Measurements from ENCODE around the gene ZNF213. TPM values are rescaled to one million over a fixed set of nuclear protein-coding genes. Genes with fewer than 3 reads are reported as not detected.

Gene ZNF213
- total and polyA plus RNA-seq, 2 experiments from 2014 or later = 2.9 to 10.4 TPM

DNA sequence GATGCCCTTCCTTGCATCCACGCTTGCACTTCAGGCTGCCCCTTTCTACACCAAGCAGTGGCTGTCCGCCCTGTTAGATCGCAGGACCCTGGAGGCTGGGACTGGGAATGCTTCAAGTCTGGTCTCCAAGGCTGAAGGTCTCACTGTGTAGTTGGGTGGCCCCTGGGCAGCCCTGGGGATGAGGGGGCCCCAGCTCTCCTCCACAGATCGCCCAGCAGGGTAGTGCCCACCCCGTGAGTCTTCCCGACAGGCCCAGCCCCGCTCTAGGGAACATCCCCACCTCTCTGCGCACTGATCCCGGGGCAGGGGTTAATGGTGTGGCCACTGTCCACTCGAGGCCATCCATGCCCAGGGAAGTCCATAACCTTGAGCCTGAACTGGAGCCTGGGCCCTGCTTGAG, 10.3 kb downstream of the ZNF213 start (continued):
- TF ChIP-seq, protein P1, sequence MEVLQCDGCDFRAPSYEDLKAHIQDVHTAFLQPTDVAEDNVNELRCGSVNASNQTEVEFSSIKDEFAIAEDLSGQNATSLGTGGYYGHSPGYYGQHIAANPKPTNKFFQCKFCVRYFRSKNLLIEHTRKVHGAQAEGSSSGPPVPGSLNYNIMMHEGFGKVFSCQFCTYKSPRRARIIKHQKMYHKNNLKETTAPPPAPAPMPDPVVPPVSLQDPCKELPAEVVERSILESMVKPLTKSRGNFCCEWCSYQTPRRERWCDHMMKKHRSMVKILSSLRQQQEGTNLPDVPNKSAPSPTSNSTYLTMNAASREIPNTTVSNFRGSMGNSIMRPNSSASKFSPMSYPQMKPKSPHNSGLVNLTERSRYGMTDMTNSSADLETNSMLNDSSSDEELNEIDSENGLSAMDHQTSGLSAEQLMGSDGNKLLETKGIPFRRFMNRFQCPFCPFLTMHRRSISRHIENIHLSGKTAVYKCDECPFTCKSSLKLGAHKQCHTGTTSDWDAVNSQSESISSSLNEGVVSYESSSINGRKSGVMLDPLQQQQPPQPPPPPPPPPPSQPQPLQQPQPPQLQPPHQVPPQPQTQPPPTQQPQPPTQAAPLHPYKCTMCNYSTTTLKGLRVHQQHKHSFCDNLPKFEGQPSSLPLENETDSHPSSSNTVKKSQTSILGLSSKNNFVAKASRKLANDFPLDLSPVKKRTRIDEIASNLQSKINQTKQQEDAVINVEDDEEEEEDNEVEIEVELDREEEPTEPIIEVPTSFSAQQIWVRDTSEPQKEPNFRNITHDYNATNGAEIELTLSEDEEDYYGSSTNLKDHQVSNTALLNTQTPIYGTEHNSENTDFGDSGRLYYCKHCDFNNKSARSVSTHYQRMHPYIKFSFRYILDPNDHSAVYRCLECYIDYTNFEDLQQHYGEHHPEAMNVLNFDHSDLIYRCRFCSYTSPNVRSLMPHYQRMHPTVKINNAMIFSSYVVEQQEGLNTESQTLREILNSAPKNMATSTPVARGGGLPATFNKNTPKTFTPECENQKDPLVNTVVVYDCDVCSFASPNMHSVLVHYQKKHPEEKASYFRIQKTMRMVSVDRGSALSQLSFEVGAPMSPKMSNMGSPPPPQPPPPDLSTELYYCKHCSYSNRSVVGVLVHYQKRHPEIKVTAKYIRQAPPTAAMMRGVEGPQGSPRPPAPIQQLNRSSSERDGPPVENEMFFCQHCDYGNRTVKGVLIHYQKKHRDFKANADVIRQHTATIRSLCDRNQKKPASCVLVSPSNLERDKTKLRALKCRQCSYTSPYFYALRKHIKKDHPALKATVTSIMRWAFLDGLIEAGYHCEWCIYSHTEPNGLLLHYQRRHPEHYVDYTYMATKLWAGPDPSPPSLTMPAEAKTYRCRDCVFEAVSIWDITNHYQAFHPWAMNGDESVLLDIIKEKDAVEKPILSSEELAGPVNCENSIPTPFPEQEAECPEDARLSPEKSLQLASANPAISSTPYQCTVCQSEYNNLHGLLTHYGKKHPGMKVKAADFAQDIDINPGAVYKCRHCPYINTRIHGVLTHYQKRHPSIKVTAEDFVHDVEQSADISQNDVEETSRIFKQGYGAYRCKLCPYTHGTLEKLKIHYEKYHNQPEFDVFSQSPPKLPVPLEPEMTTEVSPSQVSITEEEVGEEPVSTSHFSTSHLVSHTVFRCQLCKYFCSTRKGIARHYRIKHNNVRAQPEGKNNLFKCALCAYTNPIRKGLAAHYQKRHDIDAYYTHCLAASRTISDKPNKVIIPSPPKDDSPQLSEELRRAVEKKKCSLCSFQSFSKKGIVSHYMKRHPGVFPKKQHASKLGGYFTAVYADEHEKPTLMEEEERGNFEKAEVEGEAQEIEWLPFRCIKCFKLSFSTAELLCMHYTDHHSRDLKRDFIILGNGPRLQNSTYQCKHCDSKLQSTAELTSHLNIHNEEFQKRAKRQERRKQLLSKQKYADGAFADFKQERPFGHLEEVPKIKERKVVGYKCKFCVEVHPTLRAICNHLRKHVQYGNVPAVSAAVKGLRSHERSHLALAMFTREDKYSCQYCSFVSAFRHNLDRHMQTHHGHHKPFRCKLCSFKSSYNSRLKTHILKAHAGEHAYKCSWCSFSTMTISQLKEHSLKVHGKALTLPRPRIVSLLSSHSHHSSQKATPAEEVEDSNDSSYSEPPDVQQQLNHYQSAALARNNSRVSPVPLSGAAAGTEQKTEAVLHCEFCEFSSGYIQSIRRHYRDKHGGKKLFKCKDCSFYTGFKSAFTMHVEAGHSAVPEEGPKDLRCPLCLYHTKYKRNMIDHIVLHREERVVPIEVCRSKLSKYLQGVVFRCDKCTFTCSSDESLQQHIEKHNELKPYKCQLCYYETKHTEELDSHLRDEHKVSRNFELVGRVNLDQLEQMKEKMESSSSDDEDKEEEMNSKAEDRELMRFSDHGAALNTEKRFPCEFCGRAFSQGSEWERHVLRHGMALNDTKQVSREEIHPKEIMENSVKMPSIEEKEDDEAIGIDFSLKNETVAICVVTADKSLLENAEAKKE (CRISPR knock-in tag; IDR thresholded peaks at IDR 0.05) = no peak

DNA sequence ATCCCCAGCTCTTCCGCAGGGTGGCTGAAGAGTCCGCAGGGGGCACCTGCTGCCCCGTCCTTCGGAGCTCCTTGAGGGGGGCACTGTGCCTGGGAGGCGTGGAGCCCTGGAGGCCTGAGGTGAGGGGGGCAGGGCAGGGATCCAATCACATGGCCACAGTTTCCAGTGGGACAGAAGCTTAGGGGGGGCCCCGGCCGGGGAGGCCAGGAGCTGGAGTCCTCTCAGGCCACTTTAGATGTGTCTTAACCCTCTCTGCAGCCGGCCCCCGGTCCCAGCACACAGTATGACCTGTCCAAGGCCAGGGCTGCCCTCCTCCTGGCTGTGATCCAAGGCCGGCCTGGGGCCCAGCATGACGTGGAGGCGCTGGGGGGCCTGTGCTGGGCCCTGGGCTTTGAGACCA, 10.8 kb downstream of the ZNF213 start:
- Histone ChIP-seq H4K20me1 (replicated peaks; ENCODE audit: insufficient read depth) (no peaks in the 10 kb centered on the region), H3K4me2 (no peak overlapping the region), H3K27me3 (ENCODE audit: insufficient read depth) (peaks cover 16% of the 10 kb centered on the region), H3K4me1 (ENCODE audit: insufficient read depth) (peaks cover 5% of the 10 kb centered on the region; the same call in 1 of the 2 replicates), H3K79me2 (replicated peaks; ENCODE audit: insufficient read depth) (no peaks in the 10 kb centered on the region), H3F3A (replicated peaks; ENCODE audit: low read depth) (peaks cover 14% of the 10 kb centered on the region; the same call in 1 of the 2 replicates), H3K4me3 (no peak overlapping the region), H2AFZ (no peak overlapping the region), H3K36me3 (ENCODE audit: insufficient read depth) (no peaks in the 10 kb centered on the region), H3K9me2 (ENCODE audit: insufficient read depth) (no peaks in the 10 kb centered on the region), H3K27ac (ENCODE audit: low read depth) (no peak overlapping the region)
- H3K27me3 Mint-ChIP-seq (ENCODE audit: insufficient read depth, low read depth, poor library complexity) = peaks cover 23% of the 10 kb centered on the region
- H3K4me3 Mint-ChIP-seq = no peak overlapping the region; the same call in 2 of the 3 replicates
- ATAC-seq = no peak
- H3K9me3 Mint-ChIP-seq = peaks cover 4% of the 10 kb centered on the region; the same call in 2 of the 3 replicates
- no peak overlapping the region for H3K27ac Mint-ChIP-seq
- H3K36me3 Mint-ChIP-seq (ENCODE audit: low read depth) = peaks cover 6% of the 10 kb centered on the region
- DNase-seq (ENCODE audit: low spot score) = no peak
- peaks cover 10% of the 10 kb centered on the region for H3K4me1 Mint-ChIP-seq
- TF ChIP-seq ZNF331 (CRISPR knock-in tag; IDR thresholded peaks at IDR 0.05; ENCODE audit: low read depth) = no peak
- no peak for TF ChIP-seq STAT1 (IDR thresholded peaks at IDR 0.05; ENCODE audit: unreplicated experiment)
- no peak for TF ChIP-seq ZNF114 (CRISPR knock-in tag; IDR thresholded peaks at IDR 0.05)
- TF ChIP-seq JUNB (IDR thresholded peaks at IDR 0.05; ENCODE audit: unreplicated experiment) = no peak
- TF ChIP-seq, protein P2, sequence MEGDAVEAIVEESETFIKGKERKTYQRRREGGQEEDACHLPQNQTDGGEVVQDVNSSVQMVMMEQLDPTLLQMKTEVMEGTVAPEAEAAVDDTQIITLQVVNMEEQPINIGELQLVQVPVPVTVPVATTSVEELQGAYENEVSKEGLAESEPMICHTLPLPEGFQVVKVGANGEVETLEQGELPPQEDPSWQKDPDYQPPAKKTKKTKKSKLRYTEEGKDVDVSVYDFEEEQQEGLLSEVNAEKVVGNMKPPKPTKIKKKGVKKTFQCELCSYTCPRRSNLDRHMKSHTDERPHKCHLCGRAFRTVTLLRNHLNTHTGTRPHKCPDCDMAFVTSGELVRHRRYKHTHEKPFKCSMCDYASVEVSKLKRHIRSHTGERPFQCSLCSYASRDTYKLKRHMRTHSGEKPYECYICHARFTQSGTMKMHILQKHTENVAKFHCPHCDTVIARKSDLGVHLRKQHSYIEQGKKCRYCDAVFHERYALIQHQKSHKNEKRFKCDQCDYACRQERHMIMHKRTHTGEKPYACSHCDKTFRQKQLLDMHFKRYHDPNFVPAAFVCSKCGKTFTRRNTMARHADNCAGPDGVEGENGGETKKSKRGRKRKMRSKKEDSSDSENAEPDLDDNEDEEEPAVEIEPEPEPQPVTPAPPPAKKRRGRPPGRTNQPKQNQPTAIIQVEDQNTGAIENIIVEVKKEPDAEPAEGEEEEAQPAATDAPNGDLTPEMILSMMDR (conservative IDR thresholded peaks at IDR 0.05; ENCODE audit: low read depth in 2 of 2) = no peak
- TF ChIP-seq POLR2AphosphoS5 (IDR thresholded peaks at IDR 0.05; ENCODE audit: low read depth) = no peak
- TF ChIP-seq EZH2phosphoT487 (IDR thresholded peaks at IDR 0.05; ENCODE audit: unreplicated experiment) = no peak
- TF ChIP-seq, protein P3, sequence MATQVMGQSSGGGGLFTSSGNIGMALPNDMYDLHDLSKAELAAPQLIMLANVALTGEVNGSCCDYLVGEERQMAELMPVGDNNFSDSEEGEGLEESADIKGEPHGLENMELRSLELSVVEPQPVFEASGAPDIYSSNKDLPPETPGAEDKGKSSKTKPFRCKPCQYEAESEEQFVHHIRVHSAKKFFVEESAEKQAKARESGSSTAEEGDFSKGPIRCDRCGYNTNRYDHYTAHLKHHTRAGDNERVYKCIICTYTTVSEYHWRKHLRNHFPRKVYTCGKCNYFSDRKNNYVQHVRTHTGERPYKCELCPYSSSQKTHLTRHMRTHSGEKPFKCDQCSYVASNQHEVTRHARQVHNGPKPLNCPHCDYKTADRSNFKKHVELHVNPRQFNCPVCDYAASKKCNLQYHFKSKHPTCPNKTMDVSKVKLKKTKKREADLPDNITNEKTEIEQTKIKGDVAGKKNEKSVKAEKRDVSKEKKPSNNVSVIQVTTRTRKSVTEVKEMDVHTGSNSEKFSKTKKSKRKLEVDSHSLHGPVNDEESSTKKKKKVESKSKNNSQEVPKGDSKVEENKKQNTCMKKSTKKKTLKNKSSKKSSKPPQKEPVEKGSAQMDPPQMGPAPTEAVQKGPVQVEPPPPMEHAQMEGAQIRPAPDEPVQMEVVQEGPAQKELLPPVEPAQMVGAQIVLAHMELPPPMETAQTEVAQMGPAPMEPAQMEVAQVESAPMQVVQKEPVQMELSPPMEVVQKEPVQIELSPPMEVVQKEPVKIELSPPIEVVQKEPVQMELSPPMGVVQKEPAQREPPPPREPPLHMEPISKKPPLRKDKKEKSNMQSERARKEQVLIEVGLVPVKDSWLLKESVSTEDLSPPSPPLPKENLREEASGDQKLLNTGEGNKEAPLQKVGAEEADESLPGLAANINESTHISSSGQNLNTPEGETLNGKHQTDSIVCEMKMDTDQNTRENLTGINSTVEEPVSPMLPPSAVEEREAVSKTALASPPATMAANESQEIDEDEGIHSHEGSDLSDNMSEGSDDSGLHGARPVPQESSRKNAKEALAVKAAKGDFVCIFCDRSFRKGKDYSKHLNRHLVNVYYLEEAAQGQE (IDR thresholded peaks at IDR 0.05; ENCODE audit: unreplicated experiment) = no peak
- TF ChIP-seq NANOG (IDR thresholded peaks at IDR 0.05; ENCODE audit: borderline replicate concordance) = no peak
